Kasumi-1 (cell line): ENCODE data around the gene RSRC1.
"Not testable (repeated sequence)": the region's sequence is repeated elsewhere in the genome, so short reads cannot be mapped to it uniquely, and the experiment has no call there.

ENCODE experiments used
- DNase-seq, 2 experiments: peaks; one replicate each; lab custom pipeline; 2025; lab: John Stamatoyannopoulos, UW

The RSRC1 gene

GRCh38 chr3:158528076-158528674 is 418.3 kb downstream of the RSRC1 start:
- no peak for DNase-seq

GRCh38 chr3:158531334-158531733 is 421.4 kb downstream of the RSRC1 start:
- no peak for DNase-seq

GRCh38 chr3:158532099-158532734 is 422.3 kb downstream of the RSRC1 start:
- peak; percentile 58 to 76 for DNase-seq

DNA sequence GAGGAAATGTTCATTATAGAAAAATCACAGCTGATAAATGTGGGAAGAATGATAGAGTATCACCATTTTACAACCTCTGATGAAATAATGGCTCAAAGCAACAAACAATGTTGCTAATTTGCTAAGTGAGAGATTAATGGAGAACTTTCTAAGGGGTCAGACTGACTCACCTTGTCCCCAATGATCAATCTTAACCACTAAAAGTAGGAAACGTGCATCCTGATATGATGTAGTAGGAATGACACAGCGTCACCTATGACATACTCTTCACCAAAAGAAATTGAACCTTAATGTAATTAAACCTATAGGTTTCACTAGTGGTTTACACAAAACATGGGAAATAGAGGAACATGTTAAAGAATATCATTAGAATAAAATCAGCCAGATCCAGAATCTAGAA is 426.0 kb downstream of the RSRC1 start:
- DNase-seq, result no peak

DNA sequence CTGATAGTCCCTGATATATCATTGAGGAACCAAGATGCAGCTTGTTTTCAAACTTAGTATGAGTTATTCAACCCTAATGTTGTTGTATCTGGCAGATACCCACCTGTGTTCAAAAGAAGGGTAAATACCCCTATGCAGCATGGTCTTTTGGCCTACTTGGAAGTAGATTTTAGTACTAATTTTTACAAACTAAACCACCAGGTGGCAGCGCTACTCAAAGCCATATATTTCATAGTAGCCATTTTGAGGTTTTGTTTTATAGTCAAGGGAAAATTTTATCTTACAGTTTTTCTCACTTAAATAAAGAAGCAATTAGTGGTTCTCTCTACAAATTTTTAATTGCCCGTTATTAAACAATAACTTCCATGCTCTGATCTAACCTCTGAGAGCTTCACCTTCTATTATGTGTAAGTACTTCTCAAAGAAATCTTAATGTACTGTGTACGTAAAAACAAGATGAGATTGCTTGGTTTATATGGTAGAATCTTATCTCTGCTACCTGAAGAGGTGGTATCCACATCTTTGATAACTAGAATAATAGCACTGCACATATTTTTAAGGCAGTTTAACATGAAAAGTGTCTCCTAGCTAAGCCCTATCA is 429.6 kb downstream of the RSRC1 start:
- peak; percentile 67 to 77 for DNase-seq

GRCh38 chr3:158540066-158540465 is 430.2 kb downstream of the RSRC1 start:
- DNase-seq, result no peak

GRCh38 chr3:158548691-158549090 is 438.8 kb downstream of the RSRC1 start:
- no peak for DNase-seq

DNA sequence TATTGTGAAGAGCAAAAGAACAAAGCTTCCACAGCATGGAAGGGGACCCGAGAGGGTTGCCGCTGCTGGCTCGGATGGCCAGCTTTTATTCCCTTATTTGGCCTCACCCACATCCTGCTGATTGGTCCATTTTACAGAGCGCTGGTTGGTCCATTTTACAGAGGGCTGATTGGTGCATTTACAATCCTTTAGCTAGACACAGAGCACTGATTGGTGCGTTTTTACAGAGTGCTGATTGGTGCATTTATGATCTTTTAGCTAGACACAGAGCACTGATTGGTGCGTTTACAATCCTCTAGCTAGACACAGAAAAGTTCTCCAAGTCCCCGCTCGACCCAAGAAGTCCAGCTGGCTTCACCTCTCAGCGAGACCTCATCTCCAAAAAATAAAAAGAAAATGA is 440.0 kb downstream of the RSRC1 start:
- DNase-seq, result not testable (repeated sequence)

- DNase-seq, result no peak
These were observed 442.2 kb downstream of the RSRC1 start for GRCh38 chr3:158552124-158552523.

GRCh38 chr3:158559504-158559903 is 449.6 kb downstream of the RSRC1 start:
- DNase-seq, result no peak

DNA sequence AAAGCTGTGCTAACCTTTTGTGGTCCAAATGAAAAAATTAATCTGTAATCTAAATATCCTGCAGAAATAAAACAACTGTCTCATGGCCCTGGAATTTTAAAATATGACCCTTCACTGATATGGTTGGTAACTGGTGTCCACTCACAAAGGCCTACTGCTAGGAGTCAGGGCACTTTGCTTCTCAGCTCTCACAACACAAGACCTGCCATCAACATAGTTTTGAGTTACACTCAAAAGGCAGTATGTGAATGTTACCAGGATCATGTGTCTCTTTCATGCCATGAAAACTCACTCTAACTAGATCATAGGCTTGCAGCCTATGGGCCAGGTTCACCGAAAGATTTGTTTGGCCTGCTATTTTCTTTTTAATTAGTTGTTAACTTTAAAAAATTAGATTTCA is 451.1 kb downstream of the RSRC1 start:
- no peak for DNase-seq

DNA sequence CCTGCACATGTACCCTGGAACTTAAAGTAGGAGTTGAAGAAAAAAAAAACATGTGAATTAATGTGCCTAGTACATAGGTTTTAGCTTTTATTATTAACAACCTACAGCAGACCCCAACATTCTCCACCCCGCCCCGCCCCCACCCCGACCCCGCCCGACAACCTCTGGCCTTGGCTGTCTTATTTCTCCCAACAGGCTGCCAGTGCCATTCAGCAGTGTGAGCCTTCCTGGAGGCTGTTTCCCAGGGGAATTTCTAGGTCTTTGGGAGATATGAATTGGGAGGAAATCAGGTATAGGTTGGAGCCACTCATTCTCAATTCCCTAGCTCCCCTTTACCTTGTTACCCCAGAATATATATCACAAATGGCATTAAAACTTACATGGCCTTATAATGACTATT is 452.8 kb downstream of the RSRC1 start:
- no peak for DNase-seq

- no peak for DNase-seq
These were observed 453.2 kb downstream of the RSRC1 start for GRCh38 chr3:158563076-158563475.

DNA sequence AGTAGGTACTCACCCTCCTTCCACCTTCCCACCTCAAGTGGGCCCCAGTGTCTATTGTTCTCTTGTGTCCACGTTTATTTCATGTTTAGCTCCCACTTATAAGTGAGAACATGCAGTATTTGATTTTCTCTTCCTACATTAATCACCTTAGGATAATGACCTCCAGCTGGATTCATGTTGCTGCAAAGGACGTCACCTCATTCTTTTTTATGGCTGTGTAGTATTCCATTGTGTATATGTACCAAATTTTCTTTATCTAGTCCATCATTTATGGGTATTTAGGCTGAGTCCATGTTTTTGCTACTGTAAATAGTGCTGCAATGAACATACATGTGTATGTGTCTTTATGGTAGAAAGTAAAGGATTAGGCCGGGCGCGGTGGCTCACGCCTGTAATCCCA is 455.2 kb downstream of the RSRC1 start:
- no peak for DNase-seq

- no peak for DNase-seq
These were observed 458.9 kb downstream of the RSRC1 start for GRCh38 chr3:158568784-158569183.

DNA sequence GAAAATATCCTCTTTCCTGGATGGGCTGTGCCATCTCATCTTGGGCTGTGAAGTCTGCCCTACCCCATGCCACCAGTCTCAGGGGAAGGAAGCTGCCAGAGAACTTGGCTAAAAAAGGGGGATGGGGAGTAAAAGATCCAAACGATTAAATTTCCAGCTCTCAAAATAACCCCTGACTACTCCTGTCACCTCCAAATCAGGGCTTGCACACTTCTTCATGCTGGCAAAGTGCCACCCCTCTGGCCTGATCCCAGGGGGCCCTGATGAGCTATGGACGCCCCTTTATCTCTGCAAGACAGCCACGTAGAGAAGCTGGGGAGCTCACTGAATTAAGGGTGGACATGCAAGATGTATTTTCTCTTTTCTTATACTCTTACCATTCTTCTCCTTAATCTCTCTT is 459.9 kb downstream of the RSRC1 start:
- no peak for DNase-seq

GRCh38 chr3:158570999-158571702 is 461.3 kb downstream of the RSRC1 start, which contains the start of gene MLF1:
TSS of gene MLF1 (plus strand) at chr3:158571194. CDS start at chr3:158571301, 107 bp downstream.
- DNase-seq, result peak; percentile 61 to 70

DNA sequence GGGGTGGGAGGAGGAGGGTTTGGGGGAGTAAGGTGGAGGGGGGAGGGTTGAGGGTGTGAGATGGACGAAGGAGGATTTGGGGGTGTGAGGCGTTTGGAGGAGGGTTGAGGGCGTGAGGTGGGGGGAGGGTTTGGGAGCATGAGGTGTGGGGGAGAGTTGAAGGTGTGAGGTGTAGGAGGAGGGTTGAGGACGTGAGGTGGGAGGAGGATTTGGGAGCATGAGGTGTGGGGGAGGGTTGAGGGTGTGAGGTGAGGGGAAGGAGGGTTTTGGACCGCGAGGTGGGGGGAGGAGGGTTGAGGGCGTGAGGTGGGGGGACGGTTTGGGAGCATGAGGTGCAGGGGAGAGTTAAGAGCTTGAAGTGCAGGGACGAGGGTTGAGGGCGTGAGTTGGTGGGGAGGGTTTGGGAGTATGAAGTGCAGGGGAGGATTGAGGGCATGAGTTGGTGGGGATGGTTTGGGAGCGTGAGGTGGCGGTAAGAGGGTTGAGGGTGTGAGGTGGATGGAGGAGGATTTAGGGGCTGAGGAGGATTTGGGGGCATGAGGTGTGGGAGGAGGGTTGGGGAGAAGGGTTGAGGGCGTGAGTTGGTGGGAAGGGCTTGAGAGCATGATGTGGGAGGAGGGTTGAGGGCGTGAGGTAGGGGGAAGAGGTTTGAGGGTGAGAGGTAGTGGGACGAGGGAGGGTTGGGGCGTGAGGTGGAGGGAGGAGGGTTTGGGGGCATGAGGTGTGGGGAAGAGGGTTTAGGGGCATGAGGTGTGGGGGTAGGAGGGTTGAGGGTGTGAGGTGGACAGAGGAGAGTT is 462.3 kb downstream of the RSRC1 start:
- DNase-seq, result no peak

DNA sequence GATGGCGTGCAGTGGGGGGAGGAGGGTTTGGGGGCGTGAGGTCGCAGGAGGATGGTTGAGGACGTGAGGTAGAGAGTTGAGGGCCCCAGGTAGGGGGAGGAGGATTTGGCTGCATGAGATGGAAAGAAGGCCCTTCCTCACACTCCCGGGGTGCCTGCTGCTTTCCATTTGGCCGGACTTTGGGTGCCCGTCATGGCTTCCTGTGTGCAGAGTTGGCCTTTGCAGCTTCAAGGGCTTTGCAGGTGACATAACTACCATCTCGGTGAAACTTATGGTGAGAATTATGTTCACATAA is 462.8 kb downstream of the RSRC1 start:
- no peak for DNase-seq

DNA sequence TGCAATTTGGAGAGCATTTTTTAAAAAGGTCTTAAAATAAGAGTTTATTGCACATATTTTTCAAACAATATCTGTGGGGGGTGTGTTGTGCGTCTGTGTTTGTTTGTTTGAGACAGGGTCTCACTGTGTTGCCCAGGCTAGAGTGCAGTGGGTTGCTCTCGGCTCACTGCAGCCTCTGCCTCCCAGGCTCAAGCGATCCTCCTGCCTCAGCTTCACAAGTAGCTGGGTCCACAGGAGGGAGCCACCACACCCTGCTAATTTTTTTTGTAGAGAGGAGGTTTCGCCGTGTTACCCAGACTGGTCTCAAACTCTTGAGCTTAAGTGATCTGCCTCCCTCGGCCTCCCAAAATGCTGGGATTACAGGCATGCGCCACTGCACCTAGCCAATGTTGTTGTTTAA is 463.8 kb downstream of the RSRC1 start:
- DNase-seq, result no peak

- DNase-seq, result no peak
These were observed 464.8 kb downstream of the RSRC1 start for GRCh38 chr3:158574646-158575045.

DNA sequence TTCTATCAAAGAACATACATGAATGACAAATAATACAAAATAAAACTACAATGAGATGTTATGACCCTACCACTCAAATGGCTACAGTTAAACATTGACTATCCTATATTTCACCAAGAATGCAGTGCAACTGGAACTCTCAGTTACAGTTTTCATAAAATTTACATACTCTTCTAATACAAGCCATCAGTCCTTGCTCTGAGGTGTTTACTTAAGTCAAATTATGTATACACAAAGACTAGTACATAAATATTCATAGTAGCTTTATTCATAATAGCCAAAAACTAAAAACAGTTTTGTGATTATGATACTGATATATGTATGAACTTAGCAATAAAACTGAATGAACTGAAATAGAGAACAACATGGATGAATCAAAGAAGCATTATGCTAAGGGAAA is 480.3 kb downstream of the RSRC1 start:
- no peak for DNase-seq
